ENCODE data around the gene DIMT1. TPM values are rescaled to one million over a fixed set of nuclear protein-coding genes. Genes with fewer than 3 reads are reported as not detected.

DIMT1 gene
- total and polyA plus RNA-seq, 2 of the 8 experiments (the other 6 are each of a cell fraction or from before 2014, with no cell fraction given), result 19.3 to 42.1 TPM

DNA sequence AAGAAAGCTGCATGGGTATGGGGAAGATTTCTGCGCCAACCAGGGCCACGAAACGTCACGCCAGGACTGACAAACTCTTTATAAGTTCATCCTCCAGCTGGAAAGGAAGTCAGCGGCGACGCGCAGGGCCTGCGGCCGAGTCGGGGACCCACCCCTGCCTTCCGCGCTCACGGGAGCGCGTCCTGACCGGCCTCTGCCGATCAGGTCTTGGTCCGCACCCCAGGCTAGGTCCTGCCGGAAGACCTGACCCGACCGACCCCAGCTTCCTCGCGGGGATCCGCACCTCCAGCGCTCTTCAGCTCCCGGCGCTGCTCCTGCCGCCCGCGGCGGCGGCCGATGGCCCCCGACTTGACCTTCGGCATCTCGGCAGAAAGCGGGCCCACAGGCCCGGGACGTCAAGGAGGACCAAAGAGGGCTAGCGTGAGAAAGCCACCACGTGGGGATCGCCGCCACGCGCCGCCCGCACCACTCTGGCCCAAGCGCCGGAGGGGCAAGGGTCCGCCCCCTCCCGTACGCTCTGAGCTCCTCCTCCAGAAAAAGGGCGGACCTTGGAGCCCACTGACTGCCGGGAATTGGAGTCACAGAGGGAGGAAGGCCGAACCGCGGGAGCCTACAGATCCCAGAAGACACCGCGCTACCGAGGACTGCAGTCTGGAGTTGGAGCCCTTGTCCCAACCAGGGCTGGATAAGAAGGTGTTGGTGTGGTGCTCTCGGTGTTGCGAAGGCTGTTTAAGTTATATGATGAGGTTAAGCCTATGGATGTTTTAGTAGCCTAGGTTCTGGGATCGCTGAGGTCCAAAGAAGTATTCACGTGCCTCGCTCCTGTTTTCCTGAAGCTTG is at the start of gene DIMT1 (continued):
- TF ChIP-seq ZNF274 (IDR thresholded peaks at IDR 0.05; ENCODE audit: borderline replicate concordance, extremely low read depth, low read length), result no peak
- TF ChIP-seq TAF7 (optimal IDR thresholded peaks at IDR 0.05; ENCODE audit: borderline replicate concordance, low read depth, low read length), result no peak
- TF ChIP-seq, protein P1, sequence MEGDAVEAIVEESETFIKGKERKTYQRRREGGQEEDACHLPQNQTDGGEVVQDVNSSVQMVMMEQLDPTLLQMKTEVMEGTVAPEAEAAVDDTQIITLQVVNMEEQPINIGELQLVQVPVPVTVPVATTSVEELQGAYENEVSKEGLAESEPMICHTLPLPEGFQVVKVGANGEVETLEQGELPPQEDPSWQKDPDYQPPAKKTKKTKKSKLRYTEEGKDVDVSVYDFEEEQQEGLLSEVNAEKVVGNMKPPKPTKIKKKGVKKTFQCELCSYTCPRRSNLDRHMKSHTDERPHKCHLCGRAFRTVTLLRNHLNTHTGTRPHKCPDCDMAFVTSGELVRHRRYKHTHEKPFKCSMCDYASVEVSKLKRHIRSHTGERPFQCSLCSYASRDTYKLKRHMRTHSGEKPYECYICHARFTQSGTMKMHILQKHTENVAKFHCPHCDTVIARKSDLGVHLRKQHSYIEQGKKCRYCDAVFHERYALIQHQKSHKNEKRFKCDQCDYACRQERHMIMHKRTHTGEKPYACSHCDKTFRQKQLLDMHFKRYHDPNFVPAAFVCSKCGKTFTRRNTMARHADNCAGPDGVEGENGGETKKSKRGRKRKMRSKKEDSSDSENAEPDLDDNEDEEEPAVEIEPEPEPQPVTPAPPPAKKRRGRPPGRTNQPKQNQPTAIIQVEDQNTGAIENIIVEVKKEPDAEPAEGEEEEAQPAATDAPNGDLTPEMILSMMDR (IDR thresholded peaks at IDR 0.05; ENCODE audit: control extremely low read depth in 1 of 3, insufficient read depth in 1 of 3, low read depth in 1 of 3, low read length in 3 of 3), result no peak
- TF ChIP-seq RBBP5 (IDR thresholded peaks at IDR 0.05; ENCODE audit: borderline replicate concordance, low read depth, low read length), result no peak; the same call in 1 of the 2 replicates
- TF ChIP-seq TCF12 (IDR thresholded peaks at IDR 0.05; ENCODE audit: low read depth, low read length), result no peak
- no peak for TF ChIP-seq POU5F1 (IDR thresholded peaks at IDR 0.05; ENCODE audit: low read depth, low read length)
- TF ChIP-seq GABPA (IDR thresholded peaks at IDR 0.05; ENCODE audit: borderline replicate concordance, insufficient read depth, low read length), result no peak
- no peak for TF ChIP-seq RNF2 (IDR thresholded peaks at IDR 0.05; ENCODE audit: borderline replicate concordance, low read depth, low read length, missing control alignments, poor library complexity, severe bottlenecking)
- no peak for TF ChIP-seq CBX5 (IDR thresholded peaks at IDR 0.05; ENCODE audit: low read depth, low read length)
- peak; percentile 95 for TF ChIP-seq KDM4A (IDR thresholded peaks at IDR 0.05; ENCODE audit: low read depth, low read length, severe bottlenecking)
- TF ChIP-seq HDAC2 (IDR thresholded peaks at IDR 0.05; ENCODE audit: borderline replicate concordance in 1 of 2, low read depth in 2 of 2, low read length in 2 of 2), result no peak; a peak in 1 of 4 replicates
- TF ChIP-seq BACH1 (IDR thresholded peaks at IDR 0.05; ENCODE audit: low read length), result peak; percentile 60
- no peak for TF ChIP-seq SIRT6 (IDR thresholded peaks at IDR 0.05; ENCODE audit: low read length)
- no peak for TF ChIP-seq ATF3 (IDR thresholded peaks at IDR 0.05; ENCODE audit: insufficient read depth, low read depth, low read length)
- TF ChIP-seq CHD1 (IDR thresholded peaks at IDR 0.05; ENCODE audit: low read depth, low read length), result no peak
- no peak for TF ChIP-seq BRCA1 (IDR thresholded peaks at IDR 0.05; ENCODE audit: low read depth, low read length)
- no peak for TF ChIP-seq SAP30 (IDR thresholded peaks at IDR 0.05; ENCODE audit: insufficient read depth, insufficient replicate concordance, low read length)
- TF ChIP-seq CEBPB (IDR thresholded peaks at IDR 0.05; ENCODE audit: low read depth, low read length), result no peak
- no peak for TF ChIP-seq EP300 (IDR thresholded peaks at IDR 0.05; ENCODE audit: borderline replicate concordance in 1 of 2, low read depth in 2 of 2, low read length in 2 of 2)
- no peak for TF ChIP-seq BCL11A (IDR thresholded peaks at IDR 0.05; ENCODE audit: low read depth in 2 of 2, low read length in 2 of 2)
